Frontal cortex (tissue), 4 donors: ENCODE measurements around the gene CHST12. TPM values are rescaled to one million over a fixed set of nuclear protein-coding genes. Genes with fewer than 3 reads are reported as not detected.

Experiments
- DNase-seq, 2 donors: peaks; one replicate each; pipeline ENCODE4 v3.0.0; 2012; ENCODE audit warnings: low spot score in 2 of 2
- FAIRE-seq: peaks from 2 replicates; lab custom pipeline; 2012; peaks lifted over from hg19 to GRCh38; lab: Jason Lieb, UNC
- small RNA-seq: library from RNA; depleted of rRNA; stranded (forward); fragments of <200 nt; gene quantifications from one replicate; pipeline ENCODE3, GENCODE V24; 2014
- total RNA-seq: library from RNA; depleted of rRNA; stranded (reverse); fragments of >200 nt; gene quantifications from one replicate; pipeline ENCODE4 v1.2.3, GENCODE V29; 2014
- donor health status: control.
- donor health status: control.
- donor health status: control.

Gene CHST12
- total RNA-seq, 1 donor from 2014 or later, result 2.0 TPM

- DNase-seq (no peak), FAIRE-seq (no peak)
Observed at GRCh38 chr7:2492038-2492437, 88.6 kb downstream of the CHST12 start.

GRCh38 chr7:2493205-2494164, 90.1 kb downstream of the CHST12 start:
- FAIRE-seq (no peak), DNase-seq (no peak)

DNA sequence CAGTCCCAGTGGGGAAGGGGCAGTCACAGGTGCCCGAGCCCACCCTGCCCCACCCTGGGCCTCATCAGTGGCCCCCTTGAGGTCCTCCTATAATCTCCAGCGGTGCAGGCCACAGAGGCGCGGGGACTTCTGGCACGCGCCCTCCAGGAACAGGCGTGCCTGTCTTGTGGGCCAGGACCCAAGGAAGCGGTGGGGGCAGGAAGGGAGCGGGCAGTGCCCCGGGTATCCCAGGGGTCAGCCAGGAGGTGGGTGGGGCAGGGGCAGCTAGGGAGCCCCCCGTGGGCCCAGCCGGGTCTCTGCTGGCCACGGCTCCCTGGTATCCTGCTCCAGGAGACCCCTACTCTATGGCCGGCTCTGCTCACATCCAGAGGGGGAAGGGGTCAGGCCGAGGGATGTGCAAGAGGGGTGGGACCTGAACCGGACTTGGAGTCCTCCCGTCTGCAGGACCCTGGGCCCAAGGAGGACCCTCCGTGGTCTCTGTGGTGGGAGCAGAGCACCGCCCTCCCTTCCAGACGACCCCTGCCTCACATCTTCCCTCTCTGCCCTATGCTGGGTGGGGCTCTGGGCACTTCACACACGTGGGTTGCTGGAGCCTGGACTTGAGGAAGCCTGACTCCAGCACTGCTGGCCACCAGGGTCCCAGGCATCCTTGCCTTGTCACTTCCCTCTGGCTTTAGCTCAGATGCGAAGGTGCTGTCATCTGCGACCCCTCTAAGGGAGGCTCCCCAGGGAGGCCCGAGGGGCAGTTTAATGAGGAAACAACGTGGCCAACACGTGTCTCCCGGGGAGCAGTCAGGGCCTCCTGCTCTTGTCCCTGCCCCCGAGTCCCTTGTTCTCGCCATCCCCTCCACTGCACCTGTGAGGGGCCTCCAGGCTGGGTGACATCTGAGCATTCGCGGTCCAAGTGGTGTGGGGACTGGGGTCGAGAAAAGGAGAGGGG, 91.0 kb downstream of the CHST12 start:
- no peak for DNase-seq
- FAIRE-seq, result no peak

GRCh38 chr7:2495418-2496299, 92.2 kb downstream of the CHST12 start:
- no peak for FAIRE-seq
- no peak for DNase-seq

DNA sequence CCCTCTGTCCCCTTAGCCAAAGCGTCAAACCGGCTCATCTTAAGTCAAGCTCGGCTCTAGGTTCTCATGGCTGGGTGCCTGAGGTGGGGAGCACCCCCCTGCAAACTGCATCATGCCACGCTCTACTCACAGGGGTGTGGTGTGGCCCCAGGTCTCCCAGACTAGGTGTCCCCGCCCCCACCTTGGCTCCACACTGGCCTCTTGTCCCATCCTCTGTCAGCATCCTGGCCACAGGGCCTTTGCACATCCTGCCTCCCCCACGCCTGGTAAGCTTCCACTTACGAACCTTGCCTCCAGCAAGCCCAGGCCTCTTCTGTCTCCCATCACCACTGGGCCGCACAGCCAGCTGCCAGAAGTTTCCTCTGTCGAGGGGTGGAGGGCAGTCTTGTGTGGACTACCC, 93.0 kb downstream of the CHST12 start:
- DNase-seq, result no peak

GRCh38 chr7:2497065-2497464, 93.7 kb downstream of the CHST12 start:
- DNase-seq, result no peak
- no peak for FAIRE-seq

More for the DNA sequence above, 93.0 kb downstream of the CHST12 start:
- FAIRE-seq, result no peak

DNA sequence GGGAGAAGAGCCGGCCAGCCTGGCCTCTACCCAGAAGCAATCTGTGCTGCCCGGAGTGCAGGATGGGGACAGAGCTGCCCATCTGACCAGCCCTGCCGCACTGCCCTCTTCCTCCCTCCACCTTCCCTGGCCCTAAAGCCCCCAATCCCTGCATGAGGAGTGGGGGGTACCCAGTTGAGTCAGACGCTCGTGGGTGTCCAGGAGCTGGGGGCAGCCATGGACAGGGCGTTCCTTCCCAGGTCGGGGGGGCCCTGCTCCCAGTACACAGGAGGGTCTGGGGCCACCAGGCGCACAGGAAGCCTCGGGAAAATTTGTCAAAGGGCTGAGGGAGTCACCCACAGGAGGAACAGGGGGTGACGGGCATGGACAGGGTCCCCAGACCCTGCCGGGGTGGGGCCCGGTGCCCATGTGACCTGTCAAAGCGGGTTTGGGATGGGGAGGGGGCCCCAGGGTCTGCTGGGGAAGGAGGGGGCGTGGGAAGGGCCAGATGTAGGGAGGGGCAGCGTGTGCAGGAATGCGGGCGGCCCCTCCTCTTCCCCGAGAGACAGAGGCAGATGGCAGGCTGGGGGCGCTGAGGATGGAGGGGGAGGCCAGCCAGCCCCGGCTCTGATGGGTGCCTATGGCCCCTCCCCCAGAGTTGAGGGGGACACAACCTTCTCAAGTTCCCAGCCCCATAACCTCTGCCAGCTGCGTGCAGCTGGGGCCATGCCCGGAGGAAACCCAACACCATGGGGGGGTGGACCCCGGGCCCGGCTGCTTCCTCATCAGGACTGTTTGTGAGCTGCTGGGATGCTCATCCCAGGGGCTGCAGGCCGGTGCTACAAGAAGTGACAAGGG, 94.3 kb downstream of the CHST12 start:
- no peak for FAIRE-seq
- DNase-seq, result no peak

Small RNA genes within 50 kb of the gene (small RNA-seq; reads per million reads assigned to genes)
- gene AC004840.2, result not detected

Other genes with a start within 250 kb of the CHST12 start
- gene MAD1L1, start 170.7 kb upstream of the CHST12 start, total RNA-seq, result 37.1 TPM
- 15.9 TPM for gene MRM2, start 161.4 kb upstream of the CHST12 start, total RNA-seq
- 15.5 TPM for gene NUDT1, start 161.4 kb upstream of the CHST12 start, total RNA-seq
- gene SNX8, start 89.2 kb upstream of the CHST12 start, total RNA-seq, result 3.3 TPM
- gene EIF3B, start 48.8 kb upstream of the CHST12 start, total RNA-seq, result 62.8 TPM
- gene GRIFIN, start 72.8 kb downstream of the CHST12 start, total RNA-seq, result not detected
- 9.4 TPM for gene LFNG, start 116.2 kb downstream of the CHST12 start, total RNA-seq
- gene BRAT1, start 151.9 kb downstream of the CHST12 start, total RNA-seq, result 16.7 TPM
- gene IQCE, start 155.4 kb downstream of the CHST12 start, total RNA-seq, result 17.9 TPM
- gene TTYH3, start 228.4 kb downstream of the CHST12 start, total RNA-seq, result 29.3 TPM